Ovary (tissue), 3 donors: ENCODE measurements around the gene PLS1.
"Not testable (repeated sequence)": the region's sequence is repeated elsewhere in the genome, so short reads cannot be mapped to it uniquely, and the experiment has no call there.

Experiments used
- POLR2A ChIP-seq: fragments of 450-650 bp; IDR thresholded peaks from one replicate; pipeline ENCODE4 v1.6.1; 2017; ENCODE audit warnings: antibody characterized with exemption, mild to moderate bottlenecking, moderate library complexity
- TF ChIP-seq, protein P1 (sequence below), 3 donors: fragments of 450-650 bp in 2 of 3; fragments of 200-600 bp in 1 of 3; IDR thresholded peaks; one replicate each; pipeline versions ENCODE4 v1.5.1 to v1.8.0; 2016 to 2022; ENCODE audit warnings: antibody characterized with exemption in 3 of 3, mild to moderate bottlenecking in 1 of 3
- donor health status: DM: no; HTN: no; CAD: no.

DNA sequence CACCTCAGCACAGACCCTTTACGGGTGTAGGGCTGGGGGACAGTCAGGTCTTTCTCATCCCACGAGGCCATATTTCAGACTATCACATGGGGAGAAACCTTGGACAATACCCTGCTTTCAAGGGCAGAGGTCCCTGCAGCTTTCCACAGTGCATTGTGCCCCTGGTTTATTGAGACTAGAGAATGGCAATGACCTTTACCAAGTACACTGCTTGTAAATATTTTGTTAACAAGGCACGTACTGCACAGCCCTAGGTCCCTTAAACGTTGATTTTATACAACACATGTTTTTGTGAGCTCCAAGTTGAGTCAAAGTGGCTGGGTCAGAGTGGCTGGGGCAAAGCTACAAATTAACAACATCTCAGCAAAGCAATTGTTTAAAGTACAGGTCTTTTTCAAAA, 156.4 kb downstream of the PLS1 start:
- TF ChIP-seq, protein P1, sequence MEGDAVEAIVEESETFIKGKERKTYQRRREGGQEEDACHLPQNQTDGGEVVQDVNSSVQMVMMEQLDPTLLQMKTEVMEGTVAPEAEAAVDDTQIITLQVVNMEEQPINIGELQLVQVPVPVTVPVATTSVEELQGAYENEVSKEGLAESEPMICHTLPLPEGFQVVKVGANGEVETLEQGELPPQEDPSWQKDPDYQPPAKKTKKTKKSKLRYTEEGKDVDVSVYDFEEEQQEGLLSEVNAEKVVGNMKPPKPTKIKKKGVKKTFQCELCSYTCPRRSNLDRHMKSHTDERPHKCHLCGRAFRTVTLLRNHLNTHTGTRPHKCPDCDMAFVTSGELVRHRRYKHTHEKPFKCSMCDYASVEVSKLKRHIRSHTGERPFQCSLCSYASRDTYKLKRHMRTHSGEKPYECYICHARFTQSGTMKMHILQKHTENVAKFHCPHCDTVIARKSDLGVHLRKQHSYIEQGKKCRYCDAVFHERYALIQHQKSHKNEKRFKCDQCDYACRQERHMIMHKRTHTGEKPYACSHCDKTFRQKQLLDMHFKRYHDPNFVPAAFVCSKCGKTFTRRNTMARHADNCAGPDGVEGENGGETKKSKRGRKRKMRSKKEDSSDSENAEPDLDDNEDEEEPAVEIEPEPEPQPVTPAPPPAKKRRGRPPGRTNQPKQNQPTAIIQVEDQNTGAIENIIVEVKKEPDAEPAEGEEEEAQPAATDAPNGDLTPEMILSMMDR (IDR thresholded peaks at IDR 0.05), result not testable (repeated sequence)
- TF ChIP-seq POLR2A, result not testable (repeated sequence)
